ENCODE results near the gene VWA2. TPM values are rescaled to one million over a fixed set of nuclear protein-coding genes. Genes with fewer than 3 reads are reported as not detected.

VWA2 gene
- total RNA-seq, 1 experiment from 2014 or later = not detected

DNA sequence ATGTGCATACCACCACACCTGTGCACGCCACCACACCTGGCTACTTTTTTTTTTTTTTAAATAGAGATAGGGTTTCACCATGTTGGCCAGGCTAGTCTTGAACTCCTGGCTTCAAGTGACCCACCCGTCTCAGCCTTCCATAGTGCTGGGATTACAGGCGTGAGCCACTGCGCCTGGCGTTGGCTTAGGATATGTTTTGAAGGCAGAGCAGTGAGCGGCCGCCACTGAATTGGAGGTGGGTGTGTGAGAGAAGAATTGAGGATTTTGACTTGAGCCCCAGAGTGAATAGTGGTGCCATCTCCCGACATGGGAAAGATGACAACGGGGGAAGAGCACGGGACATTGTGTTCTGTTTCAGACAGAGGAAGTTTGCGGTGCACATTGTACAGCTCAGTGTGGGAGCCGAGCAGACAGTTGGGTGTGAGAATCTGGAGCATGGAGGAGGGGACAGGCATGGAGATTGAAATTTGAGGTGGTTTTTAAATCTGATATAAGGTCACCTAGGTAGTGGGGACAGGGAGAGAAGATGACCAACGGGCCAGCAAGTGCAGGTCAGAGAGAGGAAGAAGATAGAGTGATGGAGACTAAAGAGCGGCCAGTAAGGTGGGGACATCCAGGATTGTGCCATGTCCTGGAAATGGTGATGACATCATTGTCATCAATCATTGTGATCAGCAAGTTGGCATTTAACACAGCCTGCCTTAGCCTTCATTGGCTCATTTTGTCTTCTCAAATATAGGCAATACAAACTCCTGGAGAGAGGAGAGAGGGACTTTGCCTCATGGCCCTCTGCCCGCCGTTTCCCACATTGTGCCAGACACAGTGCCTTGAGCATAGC is 35.8 kb downstream of the VWA2 start:
- RAD21 ChIA-PET (ENCODE audit: low non-redundant PET in 1 of 2, low total read pairs in 2 of 2, uncharacterized antibody in 2 of 2, unreplicated experiment in 2 of 2) = no interaction called here

DNA sequence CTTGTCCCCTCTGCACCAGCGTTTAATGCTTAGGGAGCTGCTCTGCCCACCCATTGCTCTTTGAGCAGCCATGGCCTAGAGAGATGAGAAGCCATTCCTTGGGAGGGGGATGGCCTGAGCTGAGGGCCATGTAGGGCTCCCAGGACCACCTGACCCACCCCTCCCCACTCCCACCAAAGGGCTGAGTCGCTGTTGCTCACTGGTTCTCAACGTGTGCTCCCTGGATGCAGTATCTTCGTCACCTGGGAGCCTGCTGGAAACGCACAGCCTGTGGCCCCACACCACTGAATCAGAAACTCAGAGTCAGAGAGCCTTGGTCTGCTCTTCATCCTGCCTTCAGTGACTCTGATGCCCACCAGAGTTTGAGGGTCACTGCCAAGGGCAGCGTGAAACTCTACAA is 37.0 kb downstream of the VWA2 start:
- Histone ChIP-seq H4K20me1 (ENCODE audit: insufficient read depth) (no peaks in the 10 kb centered on the region), H3K4me2 (ENCODE audit: low read length) (no peak overlapping the region), H3K36me3 (ENCODE audit: control insufficient read depth in 1 of 2, insufficient read depth in 2 of 2, low read length in 2 of 2) (no peaks in the 10 kb centered on the region), H3K79me2 (ENCODE audit: insufficient read depth, low read length) (no peaks in the 10 kb centered on the region), H3K27ac (ENCODE audit: low read depth, low read length) (no peak overlapping the region), H3K9me3 (ENCODE audit: control insufficient read depth in 1 of 2, insufficient read depth in 1 of 2, low read depth in 1 of 2, low read length in 2 of 2) (no peaks in the 10 kb centered on the region), H3K4me3 (replicated peaks in 1 of 2; ENCODE audit: low read depth in 1 of 2, low read length in 2 of 2) (no peak overlapping the region), H3K4me1 (ENCODE audit: control insufficient read depth in 1 of 2, insufficient read depth in 2 of 2, low read length in 2 of 2) (peaks cover 10 to 12% of the 10 kb centered on the region in 2 experiments), H3K27me3 (ENCODE audit: insufficient read depth, low read length) (peaks cover 12% of the 10 kb centered on the region), H3K9ac (ENCODE audit: low read length) (no peak overlapping the region), H2AFZ (ENCODE audit: low read depth, low read length, poor library complexity, severe bottlenecking) (no peak overlapping the region), H3K9me2 (ENCODE audit: insufficient read depth) (no peaks in the 10 kb centered on the region)
- DNase-seq (ENCODE audit: low read depth, low spot score) (no peak), ATAC-seq (no peak)
- ChIA-PET POLR2A (no interaction called here), CTCF (no interaction called here), RAD21 (ENCODE audit: low non-redundant PET in 1 of 2, low total read pairs in 2 of 2, uncharacterized antibody in 2 of 2, unreplicated experiment in 2 of 2) (interaction anchor here in 1 of 2 experiments (0.6 kb wide), 1 partner anchor 323 kb away, joined by 3 read pairs; no protein-coding TSS in a partner anchor)
- BruUV-seq (replicated peaks) = no TSS peak
- intact Hi-C loops (cut with micrococcal nuclease) = no loop called here
- TF ChIP-seq SRF (IDR thresholded peaks at IDR 0.05; ENCODE audit: low read depth) (no peak), POLR2AphosphoS5 (IDR thresholded peaks at IDR 0.05; ENCODE audit: low read depth, low read length) (no peak), EZH2 (IDR thresholded peaks at IDR 0.05) (no peak), EZH2phosphoT487 (IDR thresholded peaks at IDR 0.05; ENCODE audit: borderline replicate concordance) (no peak), ZFX (IDR thresholded peaks at IDR 0.05) (no peak), YY1 (IDR thresholded peaks at IDR 0.05; ENCODE audit: extremely low read depth, insufficient replicate concordance, low read depth, low read length) (no peak), TCF7L2 (IDR thresholded peaks at IDR 0.05; ENCODE audit: borderline replicate concordance, extremely low read depth, insufficient read depth, insufficient read length) (no peak), RAD21 (IDR thresholded peaks at IDR 0.05; ENCODE audit: low read depth) (no peak), JUND (IDR thresholded peaks at IDR 0.05) (no peak), ZNF274 (IDR thresholded peaks at IDR 0.05; ENCODE audit: low read depth, low read length) (no peak)
- TF ChIP-seq, protein P1, sequence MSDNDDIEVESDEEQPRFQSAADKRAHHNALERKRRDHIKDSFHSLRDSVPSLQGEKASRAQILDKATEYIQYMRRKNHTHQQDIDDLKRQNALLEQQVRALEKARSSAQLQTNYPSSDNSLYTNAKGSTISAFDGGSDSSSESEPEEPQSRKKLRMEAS (IDR thresholded peaks at IDR 0.05) = no peak
- TF ChIP-seq, protein P2, sequence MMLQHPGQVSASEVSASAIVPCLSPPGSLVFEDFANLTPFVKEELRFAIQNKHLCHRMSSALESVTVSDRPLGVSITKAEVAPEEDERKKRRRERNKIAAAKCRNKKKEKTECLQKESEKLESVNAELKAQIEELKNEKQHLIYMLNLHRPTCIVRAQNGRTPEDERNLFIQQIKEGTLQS (IDR thresholded peaks at IDR 0.05) = no peak
- TF ChIP-seq, protein P3, sequence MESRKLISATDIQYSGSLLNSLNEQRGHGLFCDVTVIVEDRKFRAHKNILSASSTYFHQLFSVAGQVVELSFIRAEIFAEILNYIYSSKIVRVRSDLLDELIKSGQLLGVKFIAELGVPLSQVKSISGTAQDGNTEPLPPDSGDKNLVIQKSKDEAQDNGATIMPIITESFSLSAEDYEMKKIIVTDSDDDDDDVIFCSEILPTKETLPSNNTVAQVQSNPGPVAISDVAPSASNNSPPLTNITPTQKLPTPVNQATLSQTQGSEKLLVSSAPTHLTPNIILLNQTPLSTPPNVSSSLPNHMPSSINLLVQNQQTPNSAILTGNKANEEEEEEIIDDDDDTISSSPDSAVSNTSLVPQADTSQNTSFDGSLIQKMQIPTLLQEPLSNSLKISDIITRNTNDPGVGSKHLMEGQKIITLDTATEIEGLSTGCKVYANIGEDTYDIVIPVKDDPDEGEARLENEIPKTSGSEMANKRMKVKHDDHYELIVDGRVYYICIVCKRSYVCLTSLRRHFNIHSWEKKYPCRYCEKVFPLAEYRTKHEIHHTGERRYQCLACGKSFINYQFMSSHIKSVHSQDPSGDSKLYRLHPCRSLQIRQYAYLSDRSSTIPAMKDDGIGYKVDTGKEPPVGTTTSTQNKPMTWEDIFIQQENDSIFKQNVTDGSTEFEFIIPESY (IDR thresholded peaks at IDR 0.05; ENCODE audit: extremely low read depth, insufficient replicate concordance, low read length) = no peak

More for the DNA sequence above, 35.8 kb downstream of the VWA2 start:
- no peaks in the 10 kb centered on the region for H3K79me2 ChIP-seq (ENCODE audit: insufficient read depth, low read length)
- BruUV-seq (replicated peaks) = no TSS peak
- H3K9ac ChIP-seq (ENCODE audit: low read length) = no peak overlapping the region
- no peak overlapping the region for H2AFZ ChIP-seq (ENCODE audit: low read depth, low read length, poor library complexity, severe bottlenecking)
- no peak for DNase-seq (ENCODE audit: low read depth, low spot score)
- peaks cover 12% of the 10 kb centered on the region for H3K27me3 ChIP-seq (ENCODE audit: insufficient read depth, low read length)
- no peaks in the 10 kb centered on the region for H3K36me3 ChIP-seq (ENCODE audit: control insufficient read depth in 1 of 2, insufficient read depth in 2 of 2, low read length in 2 of 2)
- no peaks in the 10 kb centered on the region for H3K9me2 ChIP-seq (ENCODE audit: insufficient read depth)
- no peaks in the 10 kb centered on the region for H4K20me1 ChIP-seq (ENCODE audit: insufficient read depth)
- H3K9me3 ChIP-seq (ENCODE audit: control insufficient read depth in 1 of 2, insufficient read depth in 1 of 2, low read depth in 1 of 2, low read length in 2 of 2) = no peaks in the 10 kb centered on the region
- no peak for ATAC-seq
- H3K27ac ChIP-seq (ENCODE audit: low read depth, low read length) = no peak overlapping the region
- H3K4me3 ChIP-seq (replicated peaks in 1 of 2; ENCODE audit: low read depth in 1 of 2, low read length in 2 of 2) = no peak overlapping the region
- intact Hi-C loops (cut with micrococcal nuclease) = no loop called here
- TF ChIP-seq SP1 (IDR thresholded peaks at IDR 0.05; ENCODE audit: low read depth) (no peak), POLR2AphosphoS5 (IDR thresholded peaks at IDR 0.05; ENCODE audit: low read depth, low read length) (no peak), CBX3 (IDR thresholded peaks at IDR 0.05; ENCODE audit: low read depth) (no peak)
- TF ChIP-seq, protein P2 (IDR thresholded peaks at IDR 0.05) = no peak
- no peak overlapping the region for H3K4me2 ChIP-seq (ENCODE audit: low read length)
- ChIA-PET CTCF (no interaction called here), POLR2A (no interaction called here)
- peaks cover 10 to 14% of the 10 kb centered on the region in 2 experiments for H3K4me1 ChIP-seq (ENCODE audit: control insufficient read depth in 1 of 2, insufficient read depth in 2 of 2, low read length in 2 of 2)

Measured in HCT116 (cell line).